Thoracic aorta (tissue), 2 donors: ENCODE measurements around the gene AOAH. TPM values are rescaled to one million over a fixed set of nuclear protein-coding genes. Genes with fewer than 3 reads are reported as not detected.
A peak's percentile ranks its signal among the peaks of the same experiment; 100 is the strongest.

ENCODE experiments used
- ATAC-seq: fragments of 150-250 bp; one replicate; pipeline ENCODE4 v1.8.0; 2017; ENCODE audit warnings: low read depth; ENCODE audit not compliant: insufficient number of reproducible peaks, low FRiP score
- DNase-seq: peaks from one replicate; pipeline ENCODE4 v3.0.0-alpha.2; 2020; ENCODE audit warnings: low spot score
- H3K27ac ChIP-seq, 2 donors: fragments of 200-600 bp; sonication (generic); 1 replicate in 1 of 2; 2 replicates in 1 of 2; pipeline ENCODE4 v1.5.1; 2016; ENCODE audit warnings: mild to moderate bottlenecking in 2 of 2, moderate library complexity in 2 of 2
- H3K27me3 ChIP-seq: fragments of 200-600 bp; sonication (generic); replicated peaks from 2 replicates; pipeline ENCODE4 v1.6.0; 2016; ENCODE audit warnings: mild to moderate bottlenecking; ENCODE audit not compliant: insufficient read depth
- H3K36me3 ChIP-seq: fragments of 200-600 bp; sonication (generic); one replicate; pipeline ENCODE4 v1.5.1; 2016
- H3K4me1 ChIP-seq, 2 donors: fragments of 200-600 bp; sonication (generic); 1 replicate in 1 of 2; 2 replicates in 1 of 2; pipeline versions ENCODE4 v1.5.1 to v1.6.0; 2016; ENCODE audit warnings: low read depth in 2 of 2, mild to moderate bottlenecking in 1 of 2; ENCODE audit not compliant: control insufficient read depth in 1 of 2
- H3K4me3 ChIP-seq: fragments of 200-600 bp; sonication (generic); 2 replicates; pipeline ENCODE4 v1.5.1; 2016; ENCODE audit warnings: mild to moderate bottlenecking
- H3K9me3 ChIP-seq: fragments of 200-600 bp; sonication (generic); 2 replicates; pipeline ENCODE4 v1.5.1; 2016
- total RNA-seq, 2 donors: library from RNA; depleted of rRNA; stranded (reverse); fragments of >200 nt; gene quantifications; one replicate each; pipeline versions ENCODE4 v1.1.0 to v1.2.3, GENCODE V29; 2016
- TF ChIP-seq, protein P1 (sequence below): fragments of 200-600 bp; sonication (generic); IDR thresholded peaks from one replicate; pipeline ENCODE4 v1.5.1; 2019; ENCODE audit warnings: antibody characterized with exemption

AOAH gene
- total RNA-seq, 2 donors from 2014 or later, result 20.2 to 22.6 TPM

DNA sequence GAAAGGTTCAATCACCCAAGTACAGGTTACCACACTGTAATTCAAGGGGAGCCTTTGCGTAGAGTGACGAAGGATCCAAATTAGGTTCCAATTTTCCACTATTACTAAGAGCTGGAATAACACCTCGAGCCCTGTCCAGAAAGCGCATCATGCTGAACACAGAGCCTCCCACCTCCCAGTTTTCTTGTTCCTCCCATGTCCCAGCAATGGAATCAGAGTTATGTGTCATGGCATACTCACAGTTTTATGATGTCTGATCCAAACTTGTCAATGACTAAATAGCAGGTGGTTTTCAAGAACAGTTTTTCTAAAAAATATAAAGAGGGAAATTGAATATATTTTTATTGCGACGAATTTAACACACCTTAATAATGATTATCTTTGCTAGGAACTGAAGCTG lies 50.6 kb downstream of the AOAH start:
- DNase-seq (no peak), ATAC-seq (no peak)
- no peak overlapping the region for H3K27ac ChIP-seq
- H3K4me3 ChIP-seq, result no peak overlapping the region
- no peaks in the 10 kb centered on the region for H3K9me3 ChIP-seq
- no peaks in the 10 kb centered on the region for H3K36me3 ChIP-seq
- no peaks in the 10 kb centered on the region for H3K4me1 ChIP-seq
- no peaks in the 10 kb centered on the region for H3K27me3 ChIP-seq
- TF ChIP-seq, protein P1, sequence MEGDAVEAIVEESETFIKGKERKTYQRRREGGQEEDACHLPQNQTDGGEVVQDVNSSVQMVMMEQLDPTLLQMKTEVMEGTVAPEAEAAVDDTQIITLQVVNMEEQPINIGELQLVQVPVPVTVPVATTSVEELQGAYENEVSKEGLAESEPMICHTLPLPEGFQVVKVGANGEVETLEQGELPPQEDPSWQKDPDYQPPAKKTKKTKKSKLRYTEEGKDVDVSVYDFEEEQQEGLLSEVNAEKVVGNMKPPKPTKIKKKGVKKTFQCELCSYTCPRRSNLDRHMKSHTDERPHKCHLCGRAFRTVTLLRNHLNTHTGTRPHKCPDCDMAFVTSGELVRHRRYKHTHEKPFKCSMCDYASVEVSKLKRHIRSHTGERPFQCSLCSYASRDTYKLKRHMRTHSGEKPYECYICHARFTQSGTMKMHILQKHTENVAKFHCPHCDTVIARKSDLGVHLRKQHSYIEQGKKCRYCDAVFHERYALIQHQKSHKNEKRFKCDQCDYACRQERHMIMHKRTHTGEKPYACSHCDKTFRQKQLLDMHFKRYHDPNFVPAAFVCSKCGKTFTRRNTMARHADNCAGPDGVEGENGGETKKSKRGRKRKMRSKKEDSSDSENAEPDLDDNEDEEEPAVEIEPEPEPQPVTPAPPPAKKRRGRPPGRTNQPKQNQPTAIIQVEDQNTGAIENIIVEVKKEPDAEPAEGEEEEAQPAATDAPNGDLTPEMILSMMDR, result no peak

DNA sequence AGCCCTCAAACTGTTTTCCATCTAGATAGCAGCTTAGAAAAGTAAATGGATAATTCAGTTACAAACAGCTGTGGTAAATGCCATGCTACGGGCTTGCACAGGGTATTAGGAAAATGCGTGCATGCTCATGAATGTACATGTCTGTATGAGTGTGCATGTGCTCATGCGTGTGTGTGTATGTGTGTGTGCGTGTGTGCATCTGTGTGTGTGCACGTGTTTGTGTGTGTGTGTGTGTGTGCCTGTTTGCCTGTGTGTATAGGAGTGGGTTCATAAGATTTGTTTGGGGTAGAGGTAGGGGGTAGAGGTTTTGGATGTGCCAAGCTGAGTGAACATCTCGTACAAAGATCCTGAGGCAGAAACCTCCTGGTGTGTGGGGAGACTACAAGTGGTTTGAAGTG lies 52.9 kb downstream of the AOAH start:
- Histone ChIP-seq H3K27me3 (no peaks in the 10 kb centered on the region), H3K27ac (no peak overlapping the region), H3K4me1 (no peaks in the 10 kb centered on the region), H3K36me3 (no peaks in the 10 kb centered on the region), H3K9me3 (no peaks in the 10 kb centered on the region), H3K4me3 (no peak overlapping the region)
- TF ChIP-seq, protein P1, result no peak
- no peak for DNase-seq
- ATAC-seq, result no peak

GRCh38 chr7:36670585-36671431 lies 53.5 kb downstream of the AOAH start:
- ATAC-seq (no peak), DNase-seq (no peak)
- H3K27ac ChIP-seq, result no peak overlapping the region
- H3K9me3 ChIP-seq, result no peaks in the 10 kb centered on the region
- TF ChIP-seq, protein P1, result peak; percentile 75
- H3K36me3 ChIP-seq, result no peaks in the 10 kb centered on the region
- no peak overlapping the region for H3K4me3 ChIP-seq
- H3K4me1 ChIP-seq, result no peaks in the 10 kb centered on the region
- H3K27me3 ChIP-seq, result no peaks in the 10 kb centered on the region

GRCh38 chr7:36668750-36669149 lies 55.5 kb downstream of the AOAH start:
- Histone ChIP-seq H3K36me3 (no peaks in the 10 kb centered on the region), H3K27ac (no peak overlapping the region), H3K9me3 (no peaks in the 10 kb centered on the region), H3K4me3 (no peak overlapping the region), H3K4me1 (no peaks in the 10 kb centered on the region), H3K27me3 (no peaks in the 10 kb centered on the region)
- TF ChIP-seq, protein P1, result no peak
- no peak for DNase-seq
- ATAC-seq, result no peak

- no peaks in the 10 kb centered on the region for H3K4me1 ChIP-seq
- TF ChIP-seq, protein P1, result no peak
- DNase-seq (no peak), ATAC-seq (no peak)
- H3K9me3 ChIP-seq, result no peaks in the 10 kb centered on the region
- no peaks in the 10 kb centered on the region for H3K36me3 ChIP-seq
- H3K4me3 ChIP-seq, result no peak overlapping the region
- no peaks in the 10 kb centered on the region for H3K27me3 ChIP-seq
- H3K27ac ChIP-seq, result no peak overlapping the region
Measured at GRCh38 chr7:36668080-36668479, 56.2 kb downstream of the AOAH start.
